C4-2B (cell line): ENCODE data around the gene FTSJ1.

Experiments used
- ZFX ChIP-seq: fragments of 450-650 bp; IDR thresholded peaks from 2 replicates; pipeline ENCODE4 v1.6.1; 2017
- TF ChIP-seq, protein P1 (sequence below): fragments of 450-650 bp; conservative IDR thresholded peaks from 2 replicates; pipeline ENCODE4 v1.5.1; 2017; ENCODE audit warnings: mild to moderate bottlenecking

DNA sequence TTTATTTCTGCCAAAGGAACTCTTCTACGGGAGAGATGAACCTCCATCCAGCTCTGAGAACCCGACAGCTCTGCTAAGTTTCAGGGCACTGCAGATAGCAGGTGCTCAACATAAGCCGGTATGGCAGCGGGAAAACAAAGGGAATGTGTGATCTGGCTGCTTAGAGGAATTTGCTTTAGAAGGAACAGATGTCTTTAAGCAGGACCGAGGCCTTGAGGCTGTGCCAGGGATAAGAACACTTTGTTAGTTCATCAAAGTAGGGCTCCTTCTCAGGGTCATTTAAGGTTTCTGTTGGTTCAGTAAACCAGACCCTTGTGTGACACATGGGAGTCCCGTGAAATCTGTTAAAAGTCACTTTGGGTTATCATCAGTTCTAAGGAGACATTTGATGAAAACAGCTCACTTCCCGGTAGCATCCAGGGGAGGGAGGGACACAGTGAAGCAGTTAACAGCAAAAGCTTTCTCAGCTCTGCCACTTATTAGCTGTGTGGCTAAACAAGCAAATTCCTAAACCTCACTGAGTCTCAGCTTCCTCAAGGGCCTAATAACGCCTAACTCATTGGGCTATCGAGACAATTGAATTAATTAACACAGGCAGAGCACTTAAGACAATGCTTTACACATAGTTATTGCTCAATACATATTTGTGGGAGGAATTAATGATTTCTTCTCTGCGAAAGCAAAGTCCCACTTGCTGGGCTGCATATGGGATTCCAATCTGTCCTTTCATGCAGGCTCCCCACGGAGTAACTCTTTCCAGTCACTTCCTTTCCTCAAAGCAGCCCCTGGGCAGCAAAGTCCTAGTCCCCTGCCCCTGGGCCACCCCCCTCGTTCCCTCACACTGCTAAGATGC is 2.9 kb upstream of the FTSJ1 start:
- TF ChIP-seq, protein P1, sequence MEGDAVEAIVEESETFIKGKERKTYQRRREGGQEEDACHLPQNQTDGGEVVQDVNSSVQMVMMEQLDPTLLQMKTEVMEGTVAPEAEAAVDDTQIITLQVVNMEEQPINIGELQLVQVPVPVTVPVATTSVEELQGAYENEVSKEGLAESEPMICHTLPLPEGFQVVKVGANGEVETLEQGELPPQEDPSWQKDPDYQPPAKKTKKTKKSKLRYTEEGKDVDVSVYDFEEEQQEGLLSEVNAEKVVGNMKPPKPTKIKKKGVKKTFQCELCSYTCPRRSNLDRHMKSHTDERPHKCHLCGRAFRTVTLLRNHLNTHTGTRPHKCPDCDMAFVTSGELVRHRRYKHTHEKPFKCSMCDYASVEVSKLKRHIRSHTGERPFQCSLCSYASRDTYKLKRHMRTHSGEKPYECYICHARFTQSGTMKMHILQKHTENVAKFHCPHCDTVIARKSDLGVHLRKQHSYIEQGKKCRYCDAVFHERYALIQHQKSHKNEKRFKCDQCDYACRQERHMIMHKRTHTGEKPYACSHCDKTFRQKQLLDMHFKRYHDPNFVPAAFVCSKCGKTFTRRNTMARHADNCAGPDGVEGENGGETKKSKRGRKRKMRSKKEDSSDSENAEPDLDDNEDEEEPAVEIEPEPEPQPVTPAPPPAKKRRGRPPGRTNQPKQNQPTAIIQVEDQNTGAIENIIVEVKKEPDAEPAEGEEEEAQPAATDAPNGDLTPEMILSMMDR, result no peak
- TF ChIP-seq ZFX, result no peak
